Dedifferentiated amniotic fluid mesenchymal stem cell (primary cell): Measurements from ENCODE around the gene FDXACB1.
"Not testable (repeated sequence)": the region's sequence is repeated elsewhere in the genome, so short reads cannot be mapped to it uniquely, and the experiment has no call there.

ENCODE experiments used
- DNase-seq: peaks from one replicate; pipeline ENCODE4 v3.0.0-alpha.2; 2016; ENCODE audit errors: extremely low spot score

The FDXACB1 gene

DNA sequence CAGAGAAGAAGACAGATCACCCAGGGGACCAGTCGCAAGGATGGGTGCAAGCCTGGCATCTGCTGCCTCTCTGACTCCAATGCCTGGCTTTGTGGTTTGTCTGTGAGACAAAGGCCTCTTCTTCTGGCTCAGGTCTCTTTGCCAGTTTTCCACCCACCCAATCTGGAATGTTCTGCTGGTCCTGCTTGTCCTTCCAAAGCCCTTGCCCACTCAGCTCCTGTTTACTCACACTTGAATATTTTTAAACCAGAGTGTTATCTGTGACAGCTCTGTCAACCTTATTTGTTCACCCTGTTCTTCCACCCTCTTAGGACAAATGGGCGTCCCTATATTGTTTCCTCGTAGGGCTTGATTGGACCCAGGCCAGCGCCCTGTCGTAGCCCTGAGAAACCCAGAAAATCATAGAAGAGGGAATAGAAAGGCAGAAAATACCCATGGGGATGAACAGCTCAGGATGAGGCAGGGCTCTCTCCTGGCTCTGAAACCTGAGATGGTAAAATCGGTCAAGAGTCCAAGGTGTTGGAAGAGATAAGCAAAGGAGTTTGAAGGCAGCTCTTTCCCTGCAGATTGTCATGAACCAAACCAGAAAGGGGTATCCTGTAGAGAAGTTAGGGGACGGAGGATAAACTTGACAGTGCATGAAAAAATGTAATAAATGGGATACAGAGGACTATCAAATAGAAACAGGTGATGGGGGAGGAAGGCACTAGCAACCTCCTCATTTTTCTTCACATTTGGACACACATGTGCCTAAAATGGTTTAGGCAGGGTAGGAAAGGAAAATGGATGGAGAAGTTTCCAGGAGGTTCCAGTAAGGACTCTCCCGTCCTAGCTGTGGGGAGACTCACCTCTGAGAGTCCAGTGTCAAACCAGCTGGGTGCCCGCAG is 32.0 kb upstream of the FDXACB1 start:
- no peak for DNase-seq

GRCh38 chr11:111909378-111909777 is 30.4 kb upstream of the FDXACB1 start:
- no peak for DNase-seq

DNA sequence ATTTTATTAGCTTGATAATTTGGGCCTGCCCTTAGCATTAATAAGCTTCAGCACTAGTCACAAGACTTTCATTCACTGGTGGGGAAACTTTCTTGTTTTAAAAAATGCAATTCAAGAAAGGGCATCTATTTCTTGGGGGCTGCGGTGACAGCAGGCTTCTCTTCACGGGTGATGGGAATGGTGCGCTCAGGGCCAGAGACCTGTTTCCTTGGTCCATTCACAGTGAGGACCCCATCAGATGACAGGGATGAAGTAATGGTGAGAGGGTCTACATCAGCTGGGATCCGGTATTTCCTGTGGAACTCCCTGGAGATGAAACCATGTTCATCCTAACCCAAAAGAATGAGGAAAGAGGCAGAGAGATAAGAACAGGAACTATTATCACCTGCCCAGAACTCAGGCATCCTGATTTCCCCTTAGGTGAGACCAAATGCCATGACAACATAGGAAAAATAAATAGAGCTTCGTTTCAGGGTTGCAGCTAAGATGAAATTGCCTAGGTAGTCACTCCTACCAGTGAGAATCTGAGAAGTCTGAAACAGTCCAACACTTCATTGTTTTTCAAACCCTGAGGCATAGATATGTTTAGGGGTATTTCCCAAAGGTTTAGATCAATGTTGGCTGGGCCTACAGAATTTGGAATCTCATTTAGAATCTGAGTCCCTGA is 29.8 kb upstream of the FDXACB1 start:
- no peak for DNase-seq

DNA sequence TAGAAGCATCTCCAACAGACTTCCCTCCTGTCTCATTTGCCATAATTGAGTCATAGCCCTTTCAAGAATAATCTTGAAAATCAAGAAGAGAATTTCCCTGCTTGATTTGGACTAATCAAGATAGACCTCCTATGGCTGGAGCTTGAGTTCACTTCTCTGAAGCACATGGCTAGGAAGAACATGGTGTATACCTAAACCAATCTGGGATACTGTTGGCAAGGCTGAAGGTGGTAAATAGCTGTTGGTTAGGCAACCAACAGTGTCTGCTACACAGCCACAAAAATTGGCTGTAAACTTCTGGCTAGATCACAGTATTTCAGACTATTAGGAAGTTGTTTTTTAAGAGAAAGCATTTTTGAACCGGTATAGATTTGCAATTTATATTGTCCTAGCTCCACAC is 27.7 kb upstream of the FDXACB1 start:
- no peak for DNase-seq

DNA sequence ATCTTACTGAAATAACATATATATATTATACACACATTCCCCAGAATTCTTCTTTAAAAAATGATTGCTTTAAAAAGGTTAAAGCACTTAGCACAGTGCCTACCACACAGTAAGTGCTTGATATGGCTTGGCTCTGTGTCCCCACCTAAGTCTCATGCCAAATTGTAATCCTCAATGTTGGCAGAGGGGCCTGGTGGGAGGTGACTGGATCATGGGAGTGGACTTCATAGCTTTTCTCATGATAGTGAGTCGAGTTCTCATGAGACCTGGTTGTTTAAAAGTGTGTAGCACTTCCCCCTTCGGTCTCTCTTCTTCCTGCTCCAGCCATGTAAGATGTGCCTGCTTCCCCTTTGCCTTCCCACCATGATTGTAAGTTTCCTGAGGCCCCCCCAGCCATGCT is 26.4 kb upstream of the FDXACB1 start:
- DNase-seq: peak; percentile 68

DNA sequence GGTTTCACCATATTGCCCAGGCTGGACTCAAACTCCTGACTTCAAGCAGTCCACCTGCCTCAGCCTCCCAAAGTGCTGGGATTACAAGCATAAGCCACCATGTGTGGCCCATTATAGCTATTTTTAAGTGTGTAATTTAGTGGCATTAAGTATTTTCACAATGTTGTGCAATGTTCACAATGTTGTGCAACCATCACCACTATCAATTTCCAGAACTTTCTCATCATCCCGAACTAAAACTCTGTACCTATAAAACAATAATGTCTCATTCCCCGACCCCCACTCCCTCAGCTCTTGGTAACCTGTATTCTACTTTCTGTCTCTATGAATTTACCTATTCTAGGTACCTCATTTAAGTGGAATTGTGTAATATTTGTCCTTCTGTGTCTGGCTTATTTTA is 7.9 kb upstream of the FDXACB1 start:
- DNase-seq: no peak

- DNase-seq: no peak
Measured at GRCh38 chr11:111886032-111886431, 7.1 kb upstream of the FDXACB1 start.

DNA sequence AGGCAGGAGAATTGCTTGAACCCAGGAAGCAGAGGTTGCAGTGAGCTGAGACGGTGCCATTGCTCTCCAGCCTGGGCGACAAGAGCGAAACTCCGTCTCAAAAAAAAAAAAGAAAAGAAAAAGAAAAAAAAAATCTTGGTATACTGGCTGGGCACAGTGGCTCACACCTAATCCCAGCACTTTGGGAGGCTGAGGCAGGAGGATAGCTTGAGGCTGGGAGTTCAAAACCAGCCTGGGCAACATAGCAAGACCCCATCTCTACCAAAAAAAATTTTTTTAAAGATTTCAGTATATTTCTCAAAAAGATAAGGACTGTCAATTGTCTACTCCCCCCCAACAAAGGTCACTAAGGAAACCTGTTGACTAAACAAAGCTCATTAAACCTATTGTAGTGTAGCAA is 6.1 kb upstream of the FDXACB1 start:
- not testable (repeated sequence) for DNase-seq

DNA sequence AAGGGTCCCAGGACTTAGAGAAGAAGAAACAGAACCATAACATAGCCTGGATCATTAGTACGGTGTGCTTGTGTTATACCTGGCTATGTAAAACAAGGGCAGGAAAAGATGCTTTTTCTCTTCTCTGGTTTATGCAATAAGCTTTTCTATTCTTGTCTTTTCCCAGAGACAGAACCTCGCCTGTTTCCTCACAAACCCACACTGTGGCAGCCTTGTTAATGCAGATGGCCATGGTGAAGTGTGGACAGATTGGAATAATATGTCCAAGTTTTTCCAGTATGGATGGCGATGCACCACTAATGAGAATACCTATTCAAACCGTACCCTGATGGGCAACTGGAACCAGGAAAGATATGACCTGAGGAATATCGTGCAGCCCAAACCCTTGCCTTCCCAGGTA is 3.2 kb upstream of the FDXACB1 start:
- DNase-seq: no peak

- DNase-seq: no peak
Measured at GRCh38 chr11:111879637-111879960, 634 bp upstream of the FDXACB1 start.

- no peak for DNase-seq
Measured at GRCh38 chr11:111878385-111878848, 548 bp downstream of the FDXACB1 start.

GRCh38 chr11:111871693-111872161 is 7.2 kb downstream of the FDXACB1 start:
- DNase-seq: no peak

DNA sequence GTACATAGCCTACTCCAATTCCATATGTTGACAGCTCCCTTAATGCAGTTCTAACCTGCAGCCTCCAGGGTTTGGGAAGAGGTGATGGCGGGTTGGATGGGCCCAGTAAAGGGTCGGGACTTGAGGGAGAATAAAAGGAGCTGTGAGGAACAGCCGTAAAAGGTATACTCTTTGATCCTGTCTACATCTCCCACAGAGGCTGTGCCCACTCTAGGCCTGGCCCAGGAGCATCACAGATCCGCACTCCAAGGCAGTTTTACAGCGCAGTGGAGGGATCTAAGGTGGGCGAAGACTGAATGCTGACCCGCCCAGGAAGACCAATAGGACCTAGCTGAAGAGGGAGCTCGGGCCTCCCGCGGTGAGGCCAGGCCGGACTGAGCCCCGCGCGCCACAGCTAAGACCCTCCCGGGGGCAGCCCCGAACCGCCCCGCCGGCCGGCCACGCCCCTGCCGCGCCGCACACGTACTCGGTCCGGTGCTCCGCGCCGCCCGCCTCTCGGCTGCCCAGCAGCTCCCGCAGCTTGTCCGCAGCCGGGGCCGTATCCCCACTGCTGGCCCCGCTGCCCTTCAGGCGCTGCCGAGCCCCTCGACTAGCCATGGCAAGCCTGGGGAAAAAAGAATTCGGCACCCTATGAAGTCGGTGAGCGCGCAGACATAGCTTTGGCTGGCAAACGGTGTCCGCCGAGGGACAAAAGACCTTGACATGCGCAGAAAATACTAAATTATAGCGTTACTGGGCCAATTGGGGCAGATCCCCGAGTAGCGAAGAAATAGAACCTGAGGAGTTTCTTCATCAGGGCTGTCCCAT is 7.9 kb downstream of the FDXACB1 start, which contains the start of gene ALG9:
TSS of gene ALG9 (minus strand) at position 696 of the 807 bp plus-strand sequence. CDS start at position 597, 99 bp downstream.
- DNase-seq: peak; percentile 60

DNA sequence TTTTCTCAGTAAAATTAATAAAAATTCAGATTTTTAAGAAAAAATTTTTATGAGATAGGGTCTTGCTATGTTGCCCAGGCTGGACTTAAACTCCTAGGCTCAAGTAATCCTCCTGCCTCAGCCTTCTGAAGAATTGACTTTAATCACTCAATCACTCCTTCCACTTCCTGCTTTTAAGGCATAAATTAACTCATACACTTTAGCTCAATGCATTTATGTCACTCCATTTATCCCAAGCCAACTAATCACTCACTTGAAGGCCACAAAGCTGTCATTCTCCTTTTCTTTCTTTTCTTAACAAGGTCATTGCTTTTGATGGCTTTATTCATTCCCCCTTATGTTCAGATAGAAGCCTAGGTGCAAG is 8.5 kb downstream of the FDXACB1 start:
- DNase-seq: no peak

DNA sequence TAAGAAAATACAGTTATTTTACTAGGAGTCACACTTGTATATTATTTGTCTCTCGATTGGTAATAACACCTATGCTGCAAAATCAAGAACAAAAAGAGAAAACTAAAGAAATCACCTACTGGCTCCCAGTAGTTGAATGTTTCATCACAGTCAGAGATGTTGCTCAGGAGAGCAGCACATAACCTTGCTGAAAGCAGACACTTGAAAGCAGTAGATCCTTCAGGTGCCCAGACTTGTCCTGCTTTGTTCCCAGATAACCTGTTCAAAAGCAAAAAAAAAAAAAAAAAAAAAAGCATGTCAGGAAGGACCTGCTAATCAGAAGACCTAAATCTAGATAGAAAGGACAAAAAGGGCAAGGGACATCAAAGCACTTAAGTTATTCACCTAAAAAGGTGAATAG is 8.9 kb downstream of the FDXACB1 start:
- DNase-seq: no peak

DNA sequence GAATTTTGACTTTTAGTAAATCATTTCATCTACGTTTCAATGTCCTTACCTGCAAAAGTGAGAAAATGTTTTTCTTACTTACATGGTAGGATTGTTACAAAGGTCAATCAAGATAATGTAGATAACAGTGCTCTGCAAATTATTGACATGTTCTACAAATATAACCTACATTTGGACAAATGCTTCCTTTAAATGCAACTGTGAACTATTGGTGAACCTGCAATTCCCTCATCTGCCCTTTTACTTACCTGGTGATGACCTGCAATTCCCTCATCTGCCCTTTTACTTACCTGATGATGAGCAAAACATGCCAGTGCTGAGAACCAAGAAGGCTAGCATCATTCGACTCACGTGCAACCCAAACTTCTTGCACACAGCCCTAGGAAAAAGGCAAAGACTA is 18.7 kb downstream of the FDXACB1 start:
- DNase-seq: no peak

- no peak for DNase-seq
Measured at GRCh38 chr11:111855506-111855905, 23.5 kb downstream of the FDXACB1 start.

- no peak for DNase-seq
Measured at GRCh38 chr11:111852103-111852502, 26.9 kb downstream of the FDXACB1 start.

DNA sequence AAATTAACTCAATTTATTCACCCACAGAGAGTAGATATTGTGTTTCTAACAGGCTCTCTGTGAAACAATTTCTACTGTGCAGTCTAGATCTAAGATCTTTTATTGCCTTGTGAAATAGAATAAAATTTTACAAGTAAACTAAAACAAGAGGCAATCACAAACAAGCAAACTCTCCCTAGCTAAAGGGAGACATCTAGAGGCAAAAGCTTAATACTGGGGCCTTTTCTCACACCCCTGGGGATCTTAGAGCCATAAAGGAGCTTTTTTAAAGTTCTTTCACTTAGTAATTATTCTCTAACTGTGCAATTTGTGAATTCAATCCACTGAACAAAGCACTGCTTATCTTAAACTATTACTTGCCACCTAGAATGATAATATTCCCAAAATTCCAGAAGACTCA is 27.3 kb downstream of the FDXACB1 start:
- peak; percentile 53 for DNase-seq

DNA sequence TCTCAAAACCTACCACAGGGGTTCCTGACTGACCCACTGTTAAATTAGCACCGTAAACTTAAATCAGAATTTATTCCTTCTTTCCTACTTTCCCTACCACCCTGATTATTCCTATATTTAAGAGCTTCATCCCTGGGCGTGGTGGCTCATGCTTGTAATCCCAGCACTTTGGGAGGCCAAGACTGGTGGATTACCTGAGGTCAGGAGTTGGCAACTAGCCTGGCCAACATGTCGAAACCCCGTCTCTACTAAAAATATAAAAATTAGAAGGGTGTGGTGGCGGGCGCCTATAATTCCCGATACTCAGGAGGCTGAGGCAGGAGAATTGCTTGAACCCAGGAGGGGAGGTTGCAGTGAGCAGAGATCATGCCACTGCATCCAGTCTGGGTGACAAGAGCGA is 27.9 kb downstream of the FDXACB1 start:
- no peak for DNase-seq

- DNase-seq: no peak
Measured at GRCh38 chr11:111849631-111850030, 29.3 kb downstream of the FDXACB1 start.

GRCh38 chr11:111846636-111847035 is 32.3 kb downstream of the FDXACB1 start:
- DNase-seq: peak; percentile 51
